WERI-Rb-1 (cell line): ENCODE results near the gene SH3RF3.
A peak's percentile ranks its signal among the peaks of the same experiment; 100 is the strongest.

Experiments used
- DNase-seq: peaks from one replicate; pipeline ENCODE4 v3.0.0-alpha.2; 2020
- H3K27ac ChIP-seq: fragments of 250-450 bp; sonication (Bioruptor Pico); 2 replicates; pipeline ENCODE4 v1.5.1; 2020; ENCODE audit warnings: mild to moderate bottlenecking, moderate library complexity
- H3K27me3 ChIP-seq: fragments of 250-450 bp; sonication (Bioruptor Pico); 2 replicates; pipeline ENCODE4 v1.5.1; 2021; ENCODE audit warnings: mild to moderate bottlenecking, low read depth, moderate library complexity; ENCODE audit not compliant: insufficient read depth, severe bottlenecking
- H3K36me3 ChIP-seq: fragments of 250-450 bp; sonication (Bioruptor Pico); 2 replicates; pipeline ENCODE4 v1.5.1; 2020; ENCODE audit warnings: mild to moderate bottlenecking, moderate library complexity
- H3K4me3 ChIP-seq: 2 replicates; pipeline ENCODE4 v1.5.1; 2011; ENCODE audit warnings: low read depth, mild to moderate bottlenecking, control low read depth, low read length
- H3K9me3 ChIP-seq: fragments of 250-450 bp; sonication (Bioruptor Pico); 2 replicates; pipeline ENCODE4 v1.5.1; 2021; ENCODE audit warnings: mild to moderate bottlenecking, moderate library complexity; ENCODE audit not compliant: severe bottlenecking
- TF ChIP-seq, protein P1 (sequence below): IDR thresholded peaks from 2 replicates; pipeline ENCODE4 v1.5.1; 2011; ENCODE audit warnings: low read depth, mild to moderate bottlenecking, control low read depth, inconsistent platforms, low read length

SH3RF3 gene

DNA sequence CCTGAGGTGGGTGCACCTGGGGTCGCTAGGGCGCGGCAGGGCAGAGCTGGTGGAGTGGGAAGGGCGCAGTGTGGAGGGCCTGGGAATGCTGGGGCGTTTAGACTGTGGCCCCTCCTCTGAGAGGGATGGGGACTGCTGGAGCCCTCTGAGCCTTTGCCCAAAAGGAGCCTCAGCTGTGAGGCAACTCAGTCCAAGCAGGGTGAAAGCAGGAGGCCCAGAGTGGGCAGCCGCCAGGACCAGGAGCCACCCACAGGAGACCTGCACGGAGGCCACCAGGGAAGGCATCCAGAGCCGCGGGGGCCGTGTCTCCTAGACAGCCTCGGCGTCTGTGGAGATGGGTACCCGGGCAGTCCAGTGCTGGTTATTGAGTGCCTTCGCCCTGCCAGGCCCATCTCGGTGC, 369.9 kb downstream of the SH3RF3 start:
- Histone ChIP-seq H3K27me3 (no peaks in the 10 kb centered on the region), H3K27ac (no peak overlapping the region), H3K4me3 (no peak overlapping the region), H3K36me3 (no peaks in the 10 kb centered on the region), H3K9me3 (no peaks in the 10 kb centered on the region)
- DNase-seq = no peak
- TF ChIP-seq, protein P1, sequence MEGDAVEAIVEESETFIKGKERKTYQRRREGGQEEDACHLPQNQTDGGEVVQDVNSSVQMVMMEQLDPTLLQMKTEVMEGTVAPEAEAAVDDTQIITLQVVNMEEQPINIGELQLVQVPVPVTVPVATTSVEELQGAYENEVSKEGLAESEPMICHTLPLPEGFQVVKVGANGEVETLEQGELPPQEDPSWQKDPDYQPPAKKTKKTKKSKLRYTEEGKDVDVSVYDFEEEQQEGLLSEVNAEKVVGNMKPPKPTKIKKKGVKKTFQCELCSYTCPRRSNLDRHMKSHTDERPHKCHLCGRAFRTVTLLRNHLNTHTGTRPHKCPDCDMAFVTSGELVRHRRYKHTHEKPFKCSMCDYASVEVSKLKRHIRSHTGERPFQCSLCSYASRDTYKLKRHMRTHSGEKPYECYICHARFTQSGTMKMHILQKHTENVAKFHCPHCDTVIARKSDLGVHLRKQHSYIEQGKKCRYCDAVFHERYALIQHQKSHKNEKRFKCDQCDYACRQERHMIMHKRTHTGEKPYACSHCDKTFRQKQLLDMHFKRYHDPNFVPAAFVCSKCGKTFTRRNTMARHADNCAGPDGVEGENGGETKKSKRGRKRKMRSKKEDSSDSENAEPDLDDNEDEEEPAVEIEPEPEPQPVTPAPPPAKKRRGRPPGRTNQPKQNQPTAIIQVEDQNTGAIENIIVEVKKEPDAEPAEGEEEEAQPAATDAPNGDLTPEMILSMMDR = no peak

DNA sequence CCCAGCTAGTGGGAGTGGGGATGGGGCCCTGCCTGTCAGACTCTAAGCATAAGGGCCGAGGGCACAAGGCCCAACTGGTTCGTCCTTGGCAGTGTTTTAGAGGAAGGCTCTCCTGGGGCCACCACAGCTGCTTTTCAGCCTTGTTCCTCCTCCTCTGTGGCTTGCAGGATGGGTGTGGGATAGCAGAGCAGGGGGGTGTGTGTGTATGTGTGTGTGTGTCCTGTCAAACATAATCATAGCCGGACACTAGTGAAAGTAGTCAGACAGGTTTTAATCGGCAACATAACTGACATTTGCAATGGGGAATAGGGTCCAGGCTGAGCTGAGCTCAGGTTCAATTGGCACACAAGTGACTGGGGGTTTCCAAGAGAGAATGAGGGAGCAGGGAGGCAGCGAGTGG, 370.6 kb downstream of the SH3RF3 start:
- Histone ChIP-seq H3K27me3 (no peaks in the 10 kb centered on the region), H3K4me3 (no peak overlapping the region), H3K9me3 (no peaks in the 10 kb centered on the region), H3K27ac (no peak overlapping the region), H3K36me3 (no peaks in the 10 kb centered on the region)
- TF ChIP-seq, protein P1 = no peak
- DNase-seq = no peak

DNA sequence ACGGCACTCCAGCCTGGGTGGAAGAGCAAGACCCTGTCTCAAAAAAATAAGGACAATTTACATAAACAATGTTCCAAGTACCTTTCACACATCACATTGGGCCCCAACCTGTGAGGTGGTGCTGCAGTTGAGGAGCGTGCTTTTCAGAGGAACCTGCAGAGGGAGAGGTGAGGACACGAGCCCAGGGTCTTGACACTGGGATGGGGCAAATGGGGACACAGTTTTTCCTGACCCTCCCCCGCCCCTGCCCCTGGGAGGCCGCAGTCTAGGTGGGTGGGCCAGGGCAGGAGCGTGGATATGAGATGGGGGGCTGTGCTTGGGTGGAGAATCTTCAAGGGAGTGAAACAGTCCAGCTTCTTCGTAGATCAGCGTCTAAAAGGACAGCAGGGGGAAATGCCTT, 371.9 kb downstream of the SH3RF3 start:
- no peaks in the 10 kb centered on the region for H3K36me3 ChIP-seq
- TF ChIP-seq, protein P1 = 0 out of 2 replicates have a peak, but pooled peaks have one; percentile 9
- DNase-seq = peak; percentile 19
- no peaks in the 10 kb centered on the region for H3K27me3 ChIP-seq
- no peaks in the 10 kb centered on the region for H3K9me3 ChIP-seq
- no peak overlapping the region for H3K4me3 ChIP-seq
- no peak overlapping the region for H3K27ac ChIP-seq

DNA sequence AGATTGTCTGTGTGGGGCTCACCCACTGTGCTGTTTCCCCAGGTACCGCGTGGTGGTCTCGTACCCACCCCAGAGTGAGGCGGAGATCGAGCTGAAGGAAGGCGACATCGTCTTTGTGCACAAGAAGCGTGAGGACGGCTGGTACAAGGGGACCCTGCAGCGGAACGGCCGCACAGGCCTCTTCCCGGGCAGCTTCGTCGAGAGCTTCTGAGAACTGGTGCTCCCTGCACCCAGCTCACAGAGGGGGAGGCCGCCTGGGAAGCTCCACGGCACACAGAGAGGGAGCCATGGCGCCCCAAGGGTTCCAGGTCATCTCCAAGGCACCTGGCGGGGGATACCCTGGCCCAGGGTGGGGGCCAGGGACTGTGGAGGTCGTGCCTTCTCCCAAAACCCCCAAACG, 372.5 kb downstream of the SH3RF3 start:
- H3K9me3 ChIP-seq = no peaks in the 10 kb centered on the region
- H3K27me3 ChIP-seq = no peaks in the 10 kb centered on the region
- no peak overlapping the region for H3K27ac ChIP-seq
- H3K36me3 ChIP-seq = no peaks in the 10 kb centered on the region
- TF ChIP-seq, protein P1 = no peak
- H3K4me3 ChIP-seq = no peak overlapping the region
- DNase-seq = no peak

DNA sequence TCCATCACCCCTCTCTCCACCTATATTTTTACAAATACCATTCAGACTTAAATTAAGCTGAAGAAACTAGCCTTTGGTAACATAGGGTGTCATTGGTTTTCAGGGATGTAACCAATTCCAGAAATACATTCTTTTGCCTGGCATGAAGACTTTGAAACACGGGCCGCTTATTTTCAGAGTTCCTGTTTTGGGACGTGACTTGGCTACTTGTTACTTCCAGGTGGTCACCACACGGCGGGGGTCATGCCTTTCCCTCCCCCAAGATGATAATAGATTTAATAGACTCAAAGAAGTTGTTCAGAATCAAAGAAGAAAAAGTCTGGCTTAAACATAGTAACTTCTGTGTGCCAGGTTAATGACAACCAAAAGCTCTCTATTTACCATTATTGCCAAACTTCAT, 374.2 kb downstream of the SH3RF3 start:
- H3K27ac ChIP-seq = no peak overlapping the region
- H3K36me3 ChIP-seq = no peaks in the 10 kb centered on the region
- TF ChIP-seq, protein P1 = no peak
- H3K4me3 ChIP-seq = no peak overlapping the region
- H3K27me3 ChIP-seq = no peaks in the 10 kb centered on the region
- no peak for DNase-seq
- no peaks in the 10 kb centered on the region for H3K9me3 ChIP-seq

DNA sequence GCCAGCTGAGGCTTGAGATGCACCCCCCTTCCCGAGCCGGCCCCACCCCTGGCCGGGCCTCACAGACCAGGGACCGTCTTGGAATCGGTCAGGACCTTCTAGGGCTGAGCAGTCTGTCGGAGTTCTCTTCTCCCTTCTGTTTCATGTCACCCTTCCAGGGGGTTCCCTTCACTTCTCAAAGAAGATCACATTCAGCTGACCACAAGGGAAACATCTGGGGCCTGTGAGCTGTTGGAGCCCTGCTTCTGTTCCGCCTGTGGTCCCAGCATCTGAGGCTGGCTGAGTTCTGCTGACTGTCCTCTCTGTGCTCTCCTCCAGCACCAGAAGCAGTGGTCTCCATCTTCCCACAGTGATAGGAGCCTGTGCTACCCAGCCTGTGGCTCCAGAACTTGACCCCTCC, 378.2 kb downstream of the SH3RF3 start:
- TF ChIP-seq, protein P1 = no peak
- no peaks in the 10 kb centered on the region for H3K36me3 ChIP-seq
- DNase-seq = no peak
- H3K27me3 ChIP-seq = no peaks in the 10 kb centered on the region
- no peaks in the 10 kb centered on the region for H3K9me3 ChIP-seq
- H3K4me3 ChIP-seq = no peak overlapping the region
- no peak overlapping the region for H3K27ac ChIP-seq
